GM10266 (cell line): ENCODE measurements around the gene MDM1.

Experiments used
- DNase-seq: peaks from one replicate; pipeline ENCODE4 v3.0.0; 2012; ENCODE audit errors: extremely low spot score
- TF ChIP-seq, protein P1 (sequence below): IDR thresholded peaks from 2 replicates; pipeline ENCODE4 v1.5.1; 2012; ENCODE audit warnings: mild to moderate bottlenecking, low read depth; ENCODE audit not compliant: control insufficient read depth, insufficient read depth; ENCODE audit errors: missing control alignments

Gene MDM1

DNA sequence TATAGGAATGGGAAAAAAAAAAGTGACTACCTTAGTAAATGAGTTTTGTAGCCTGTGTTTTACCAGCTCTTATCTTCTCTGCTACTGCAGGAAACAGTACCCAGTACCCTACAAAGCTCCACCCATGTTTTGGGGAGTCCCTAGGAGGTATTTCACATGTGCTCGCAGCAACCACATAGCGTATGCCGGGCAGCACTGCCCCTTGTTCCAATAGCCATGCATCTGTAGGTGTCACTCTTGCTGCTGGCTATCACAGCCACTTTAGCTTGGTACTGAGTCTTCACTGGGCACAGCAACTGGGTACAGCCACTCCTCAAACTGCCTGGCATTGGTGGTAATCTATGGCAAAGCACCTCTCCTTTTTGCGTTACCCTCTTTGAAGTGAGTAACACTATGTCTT is 2.0 kb upstream of the MDM1 start:
- DNase-seq = peak; percentile 11

GRCh38 chr12:68332728-68333630 is 817 bp upstream of the MDM1 start:
- TF ChIP-seq, protein P1, sequence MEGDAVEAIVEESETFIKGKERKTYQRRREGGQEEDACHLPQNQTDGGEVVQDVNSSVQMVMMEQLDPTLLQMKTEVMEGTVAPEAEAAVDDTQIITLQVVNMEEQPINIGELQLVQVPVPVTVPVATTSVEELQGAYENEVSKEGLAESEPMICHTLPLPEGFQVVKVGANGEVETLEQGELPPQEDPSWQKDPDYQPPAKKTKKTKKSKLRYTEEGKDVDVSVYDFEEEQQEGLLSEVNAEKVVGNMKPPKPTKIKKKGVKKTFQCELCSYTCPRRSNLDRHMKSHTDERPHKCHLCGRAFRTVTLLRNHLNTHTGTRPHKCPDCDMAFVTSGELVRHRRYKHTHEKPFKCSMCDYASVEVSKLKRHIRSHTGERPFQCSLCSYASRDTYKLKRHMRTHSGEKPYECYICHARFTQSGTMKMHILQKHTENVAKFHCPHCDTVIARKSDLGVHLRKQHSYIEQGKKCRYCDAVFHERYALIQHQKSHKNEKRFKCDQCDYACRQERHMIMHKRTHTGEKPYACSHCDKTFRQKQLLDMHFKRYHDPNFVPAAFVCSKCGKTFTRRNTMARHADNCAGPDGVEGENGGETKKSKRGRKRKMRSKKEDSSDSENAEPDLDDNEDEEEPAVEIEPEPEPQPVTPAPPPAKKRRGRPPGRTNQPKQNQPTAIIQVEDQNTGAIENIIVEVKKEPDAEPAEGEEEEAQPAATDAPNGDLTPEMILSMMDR = no peak
- no peak for DNase-seq

More for the DNA sequence above, 2.0 kb upstream of the MDM1 start:
- TF ChIP-seq, protein P1 = peak; percentile 46

- TF ChIP-seq, protein P1 = no peak
- DNase-seq = no peak
These were observed 678 bp downstream of the MDM1 start for GRCh38 chr12:68331500-68331868.

- DNase-seq = no peak
- TF ChIP-seq, protein P1 = no peak
These were observed 4.3 kb downstream of the MDM1 start for GRCh38 chr12:68327896-68328295.

DNA sequence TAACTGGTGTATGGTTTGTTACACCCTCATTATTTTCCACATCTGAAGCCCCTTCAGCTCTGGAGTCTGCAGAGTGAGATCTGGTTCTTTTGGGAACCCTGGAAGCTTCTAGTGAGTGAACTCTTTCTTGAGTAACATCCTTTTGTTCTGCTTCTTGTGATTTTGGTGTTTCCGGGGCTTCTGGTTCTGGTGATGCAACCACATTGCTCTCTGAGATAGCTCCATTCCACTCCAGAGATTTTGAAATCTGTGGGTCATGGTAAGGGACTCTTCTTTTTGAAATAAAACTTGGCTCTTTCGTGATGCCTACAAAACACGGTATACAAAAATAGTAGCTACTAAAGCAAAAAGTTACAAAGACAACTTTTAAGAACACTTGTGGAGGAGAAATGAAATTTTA is 5.4 kb downstream of the MDM1 start:
- TF ChIP-seq, protein P1 = no peak
- no peak for DNase-seq

DNA sequence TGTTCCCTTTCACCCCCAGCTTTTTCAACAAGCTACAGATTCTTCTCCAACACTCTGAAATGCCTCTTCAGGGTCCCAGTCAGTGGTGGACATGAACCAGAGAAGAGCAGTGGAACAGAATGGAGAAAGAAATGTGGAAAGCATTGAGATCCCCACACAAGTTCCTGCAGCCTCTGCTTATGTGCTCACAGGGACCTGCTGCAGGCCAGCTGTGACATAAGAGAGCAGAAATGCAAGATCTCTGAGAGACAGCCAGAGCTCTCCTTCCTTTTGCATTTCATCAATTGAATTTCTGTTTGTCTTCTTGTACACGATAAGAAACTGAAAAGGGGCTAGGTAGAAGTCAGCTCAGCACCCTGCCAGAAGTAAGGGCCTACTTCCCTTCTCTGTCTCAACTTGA is 6.2 kb downstream of the MDM1 start:
- DNase-seq = no peak

DNA sequence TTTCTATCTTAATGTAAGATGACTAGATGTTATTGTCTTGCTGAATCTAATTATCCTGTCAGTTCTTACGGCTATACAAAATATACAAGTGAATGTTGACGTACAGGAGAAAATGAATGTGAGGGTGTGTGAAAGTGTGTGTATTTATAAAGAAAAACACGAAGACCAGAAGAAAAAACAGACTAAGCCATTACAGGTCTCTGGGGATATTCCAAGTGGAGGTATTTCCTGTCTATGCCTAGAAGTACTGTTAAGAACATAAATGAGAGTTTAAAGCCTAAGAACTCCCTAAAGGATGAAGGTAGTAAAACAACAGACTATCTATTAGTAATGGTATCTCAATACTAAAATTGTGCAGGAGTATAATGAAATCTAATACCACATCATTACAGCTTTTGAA is 7.6 kb downstream of the MDM1 start:
- DNase-seq = no peak
- TF ChIP-seq, protein P1 = no peak

More for the DNA sequence above, 6.2 kb downstream of the MDM1 start:
- TF ChIP-seq, protein P1 = no peak
